ENCODE measurements around the gene RDH5. TPM values are rescaled to one million over a fixed set of nuclear protein-coding genes. Genes with fewer than 3 reads are reported as not detected.

Gene RDH5
- total and polyA plus RNA-seq, 12 donors = 1.9 to 41.4 (median 5.3) TPM

- Histone ChIP-seq H3K27ac (no peak overlapping the region), H3K4me1 (replicated peaks in 1 of 2) (no peaks in the 10 kb centered on the region), H3K4me3 (no peak overlapping the region), H3K27me3 (no peaks in the 10 kb centered on the region), H3K36me3 (replicated peaks in 1 of 2) (no peaks in the 10 kb centered on the region), H3K9me3 (replicated peaks in 1 of 3) (no peaks in the 10 kb centered on the region)
- DNase-seq = peak in 1 of 7 donors; percentile 1
- TF ChIP-seq CTCF (IDR thresholded peaks at IDR 0.05) = no peak
- WGBS, 4 donors = 85 to 100% (median 87%) methylated on average over 1 to 6 of the region's 6 CpGs
- intact Hi-C loops (cut with DNase I) = no loop called here
Observed at GRCh38 chr12:55696141-55696540, 24.1 kb upstream of the RDH5 start.

GRCh38 chr12:55696796-55697462 lies 23.3 kb upstream of the RDH5 start:
- Histone ChIP-seq H3K4me3 (no peak overlapping the region), H3K27ac (no peak overlapping the region), H3K4me1 (replicated peaks in 1 of 2) (no peaks in the 10 kb centered on the region), H3K27me3 (no peaks in the 10 kb centered on the region), H3K36me3 (replicated peaks in 1 of 2) (no peaks in the 10 kb centered on the region), H3K9me3 (replicated peaks in 1 of 3) (no peaks in the 10 kb centered on the region)
- peak in 1 of 7 donors; percentile 9 for DNase-seq
- TF ChIP-seq CTCF (IDR thresholded peaks at IDR 0.05) (no peak), POLR2A (IDR thresholded peaks at IDR 0.05) (no peak)
- 86 to 90% (median 88%) methylated on average over 4 to 19 of the region's 19 CpGs for WGBS, 4 donors
- intact Hi-C loops (cut with DNase I) = no loop called here

GRCh38 chr12:55697686-55698085 lies 22.5 kb upstream of the RDH5 start:
- no peak for TF ChIP-seq POLR2A (IDR thresholded peaks at IDR 0.05)
- no peaks in the 10 kb centered on the region for H3K27me3 ChIP-seq
- H3K27ac ChIP-seq = no peak overlapping the region
- intact Hi-C loops (cut with DNase I) = no loop called here
- DNase-seq = peak in 1 of 7 donors; percentile 5
- H3K4me3 ChIP-seq = no peak overlapping the region
- no peaks in the 10 kb centered on the region for H3K4me1 ChIP-seq (replicated peaks in 1 of 2)
- H3K36me3 ChIP-seq (replicated peaks in 1 of 2) = no peaks in the 10 kb centered on the region
- 89 to 92% (median 90%) methylated on average over 6 to 7 of the region's 7 CpGs for WGBS, 4 donors
- H3K9me3 ChIP-seq (replicated peaks in 1 of 3) = no peaks in the 10 kb centered on the region

- peak in 1 of 7 donors; percentile 10 for DNase-seq
Observed at GRCh38 chr12:55698241-55698955, 21.8 kb upstream of the RDH5 start.

More at GRCh38 chr12:55698241-55698955, 21.8 kb upstream of the RDH5 start:
- no peaks in the 10 kb centered on the region for H3K36me3 ChIP-seq (replicated peaks in 1 of 2)
- H3K4me1 ChIP-seq (replicated peaks in 1 of 2) = no peaks in the 10 kb centered on the region
- H3K27ac ChIP-seq = no peak overlapping the region
- no peaks in the 10 kb centered on the region for H3K27me3 ChIP-seq
- intact Hi-C loops (cut with DNase I) = no loop called here
- 82 to 100% (median 93%) methylated on average over 5 to 16 of the region's 16 CpGs for WGBS, 4 donors
- no peak overlapping the region for H3K4me3 ChIP-seq
- H3K9me3 ChIP-seq (replicated peaks in 1 of 3) = no peaks in the 10 kb centered on the region
- no peak for TF ChIP-seq CTCF (IDR thresholded peaks at IDR 0.05)
- TF ChIP-seq POLR2A (IDR thresholded peaks at IDR 0.05) = no peak

All from adrenal gland (tissue), 12 donors.